Epithelial cell of esophagus (primary cell): Measurements from ENCODE around the gene NT5C1B.
A peak's percentile ranks its signal among the peaks of the same experiment; 100 is the strongest.

ENCODE experiments used
- DNase-seq: peaks from one replicate; pipeline ENCODE4 v3.0.0; 2010; ENCODE audit warnings: low read depth
- H3K4me3 ChIP-seq: 2 replicates; pipeline ENCODE4 v1.5.1; 2011; ENCODE audit warnings: mild to moderate bottlenecking, low read length, control low read depth
- TF ChIP-seq, protein P1 (sequence below): IDR thresholded peaks from 2 replicates; pipeline ENCODE4 v1.5.1; 2011; ENCODE audit warnings: low read depth, mild to moderate bottlenecking, low read length, control low read depth, inconsistent platforms; ENCODE audit not compliant: insufficient read depth; ENCODE audit errors: missing control alignments

The NT5C1B gene

GRCh38 chr2:18578033-18578432 lies 11.3 kb downstream of the NT5C1B start:
- H3K4me3 ChIP-seq = no peak overlapping the region
- no peak for DNase-seq
- TF ChIP-seq, protein P1, sequence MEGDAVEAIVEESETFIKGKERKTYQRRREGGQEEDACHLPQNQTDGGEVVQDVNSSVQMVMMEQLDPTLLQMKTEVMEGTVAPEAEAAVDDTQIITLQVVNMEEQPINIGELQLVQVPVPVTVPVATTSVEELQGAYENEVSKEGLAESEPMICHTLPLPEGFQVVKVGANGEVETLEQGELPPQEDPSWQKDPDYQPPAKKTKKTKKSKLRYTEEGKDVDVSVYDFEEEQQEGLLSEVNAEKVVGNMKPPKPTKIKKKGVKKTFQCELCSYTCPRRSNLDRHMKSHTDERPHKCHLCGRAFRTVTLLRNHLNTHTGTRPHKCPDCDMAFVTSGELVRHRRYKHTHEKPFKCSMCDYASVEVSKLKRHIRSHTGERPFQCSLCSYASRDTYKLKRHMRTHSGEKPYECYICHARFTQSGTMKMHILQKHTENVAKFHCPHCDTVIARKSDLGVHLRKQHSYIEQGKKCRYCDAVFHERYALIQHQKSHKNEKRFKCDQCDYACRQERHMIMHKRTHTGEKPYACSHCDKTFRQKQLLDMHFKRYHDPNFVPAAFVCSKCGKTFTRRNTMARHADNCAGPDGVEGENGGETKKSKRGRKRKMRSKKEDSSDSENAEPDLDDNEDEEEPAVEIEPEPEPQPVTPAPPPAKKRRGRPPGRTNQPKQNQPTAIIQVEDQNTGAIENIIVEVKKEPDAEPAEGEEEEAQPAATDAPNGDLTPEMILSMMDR = no peak

GRCh38 chr2:18566145-18566769 lies 23.1 kb downstream of the NT5C1B start:
- DNase-seq = no peak
- TF ChIP-seq, protein P1 = no peak
- H3K4me3 ChIP-seq = no peak overlapping the region

DNA sequence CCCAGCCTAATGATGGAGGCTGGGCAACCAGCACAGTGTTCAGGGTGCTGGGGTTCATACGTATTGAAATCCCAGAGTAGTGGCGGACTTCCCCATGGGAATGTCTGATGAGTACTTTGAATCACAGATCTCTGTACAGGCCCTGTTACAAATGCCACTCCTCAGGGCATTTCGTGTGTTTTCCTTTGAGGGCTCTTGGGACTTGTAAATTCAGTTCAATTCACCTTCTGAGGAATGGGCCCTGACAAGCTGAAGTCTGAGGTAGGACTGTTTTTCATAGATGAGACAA lies 28.6 kb downstream of the NT5C1B start:
- no peak for DNase-seq
- TF ChIP-seq, protein P1 = no peak

GRCh38 chr2:18560031-18560796 lies 29.2 kb downstream of the NT5C1B start, which contains the start of gene RDH14:
RDH14 (minus strand) TSS chr2:18560653; CDS start chr2:18560572, 81 bp downstream.
- DNase-seq = peak; percentile 92
- TF ChIP-seq, protein P1 = no peak
- peak within 1 kb of the TSS; percentile 64 for H3K4me3 ChIP-seq

More for the DNA sequence above, 28.6 kb downstream of the NT5C1B start:
- peak overlapping the region; percentile 64 for H3K4me3 ChIP-seq

GRCh38 chr2:18559531-18560030 lies 29.8 kb downstream of the NT5C1B start:
- TF ChIP-seq, protein P1 = no peak
- peak; percentile 10 for DNase-seq
- peak overlapping the region; percentile 64 for H3K4me3 ChIP-seq

GRCh38 chr2:18558458-18558857 lies 30.9 kb downstream of the NT5C1B start:
- TF ChIP-seq, protein P1 = no peak
- H3K4me3 ChIP-seq = no peak overlapping the region
- DNase-seq = no peak
